DMS 273 (cell line): ENCODE results near the gene IDH3G.
"Not testable (repeated sequence)": the region's sequence is repeated elsewhere in the genome, so short reads cannot be mapped to it uniquely, and the experiment has no call there.

Source experiments
- DNase-seq: peaks from one replicate; lab custom pipeline; 2025; ENCODE audit not compliant: unreplicated experiment; lab: John Stamatoyannopoulos, UW

The IDH3G gene

DNA sequence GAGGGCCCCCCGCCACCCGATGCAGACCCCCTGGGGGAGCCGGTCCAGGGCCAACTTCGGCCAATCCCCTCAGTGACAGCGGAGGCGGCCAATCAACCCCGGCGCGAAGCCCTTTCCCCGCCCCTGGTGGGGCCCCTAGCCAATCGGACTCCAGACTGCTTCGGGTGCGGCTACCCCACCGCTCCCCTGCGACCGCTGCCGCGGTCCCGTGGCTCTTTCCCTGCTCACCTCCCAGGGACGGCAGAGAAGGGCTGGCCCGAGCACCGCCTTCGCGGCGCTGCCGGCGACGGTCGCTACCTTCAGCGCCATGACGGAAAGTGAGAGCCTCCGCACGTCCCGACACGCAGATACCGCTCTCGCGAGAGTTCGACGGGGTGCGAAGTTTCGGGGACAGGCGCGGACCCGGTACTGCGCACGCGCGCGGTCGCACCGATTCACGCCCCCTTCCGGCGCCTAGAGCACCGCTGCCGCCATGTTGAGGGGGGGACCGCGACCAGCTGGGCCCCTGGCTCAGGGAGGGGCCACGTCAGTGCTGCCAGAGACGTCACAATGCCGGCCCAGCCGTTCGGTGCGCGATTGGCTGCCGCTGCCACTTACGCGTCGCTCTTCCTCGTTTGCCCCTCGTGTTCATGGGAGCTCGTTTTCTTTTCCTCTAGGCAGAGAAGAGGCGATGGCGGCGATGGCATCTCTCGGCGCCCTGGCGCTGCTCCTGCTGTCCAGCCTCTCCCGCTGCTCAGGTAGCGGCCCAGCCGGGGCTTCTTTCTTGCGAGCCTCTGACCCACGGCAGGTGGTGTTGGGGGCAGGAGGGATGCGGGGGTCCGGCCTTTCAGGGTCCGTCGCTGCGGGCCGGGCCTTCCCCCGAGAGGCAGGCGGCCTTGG is at the start of gene IDH3G, which contains the start of gene SSR4:
IDH3G (minus strand) TSS at position 358 of the 879 bp plus-strand sequence; CDS start at position 309, 49 bp downstream.
SSR4 (plus strand) TSS at position 651 of the 879 bp plus-strand sequence; CDS start at position 671, 20 bp downstream.
- peak; percentile 98 for DNase-seq

- no peak for DNase-seq
Observed at GRCh38 chrX:153836921-153837320, 42.7 kb upstream of the IDH3G start.

- no peak for DNase-seq
Observed at GRCh38 chrX:153832728-153833127, 38.6 kb upstream of the IDH3G start.

GRCh38 chrX:153831429-153832150 is 37.4 kb upstream of the IDH3G start:
- no peak for DNase-seq

- DNase-seq = peak; percentile 64
Observed at GRCh38 chrX:153830640-153831428, 36.7 kb upstream of the IDH3G start.

- peak; percentile 65 for DNase-seq
Observed at GRCh38 chrX:153829799-153830639, 35.8 kb upstream of the IDH3G start, which contains the start of gene PDZD4. Gene PDZD4 (minus strand): TSS chrX:153830544. CDS start chrX:153830298, 246 bp downstream.

DNA sequence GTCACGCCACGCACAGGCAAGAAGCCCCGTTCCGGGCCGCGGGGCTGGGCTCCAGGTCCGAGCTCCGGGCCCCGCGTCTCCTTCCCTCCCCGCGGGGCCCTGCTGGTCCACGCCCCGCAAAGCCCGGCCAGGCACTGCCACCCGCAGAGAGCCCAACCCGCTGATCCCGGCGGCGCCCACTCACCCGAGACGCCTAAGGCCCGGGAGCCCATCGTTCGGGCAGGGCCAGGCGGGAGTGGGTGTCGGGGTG is 35.3 kb upstream of the IDH3G start:
- no peak for DNase-seq

DNA sequence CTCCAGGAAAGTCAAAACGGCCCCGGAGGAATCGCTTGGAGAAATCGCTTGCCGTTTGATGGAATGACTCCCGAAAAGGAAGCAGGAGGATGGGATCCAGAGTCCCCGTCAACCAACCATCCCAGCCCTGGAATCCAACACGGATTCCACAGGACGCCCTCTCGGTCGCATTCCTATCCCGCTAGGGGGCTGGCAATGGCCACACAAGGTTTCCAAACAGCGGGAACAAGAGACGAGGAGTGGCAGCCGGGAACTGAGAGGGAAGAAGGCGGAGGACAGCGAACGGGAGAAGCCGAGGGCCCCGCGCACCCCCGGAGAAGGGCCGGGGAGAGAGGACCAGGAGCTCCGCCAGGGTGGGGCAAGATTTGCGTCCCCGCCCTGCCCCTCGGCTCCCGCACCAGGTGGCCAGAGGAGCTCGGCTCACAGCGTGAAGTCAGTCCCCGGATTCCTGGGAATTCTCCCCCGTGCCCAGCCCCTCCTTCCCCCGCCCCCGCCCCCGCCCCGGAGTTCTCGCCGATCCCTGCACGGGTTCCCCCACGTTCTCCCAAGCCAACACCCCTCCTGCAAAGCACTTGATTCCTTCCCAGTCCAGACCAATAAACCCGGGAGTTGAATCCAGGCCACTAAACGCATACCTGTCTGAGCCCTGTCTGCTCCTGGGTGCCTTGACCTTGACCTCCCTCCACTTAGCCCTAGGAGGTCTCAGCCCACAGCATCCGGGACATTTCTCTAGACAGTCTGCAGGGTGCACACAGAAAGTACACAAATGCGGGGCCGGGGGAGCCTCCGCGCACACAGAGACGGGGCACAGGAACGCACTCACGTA is 34.8 kb upstream of the IDH3G start:
- DNase-seq = peak; percentile 64

GRCh38 chrX:153828308-153828707 is 34.1 kb upstream of the IDH3G start:
- DNase-seq = no peak

- DNase-seq = no peak
Observed at GRCh38 chrX:153827903-153828302, 33.7 kb upstream of the IDH3G start.

- DNase-seq = no peak
Observed at GRCh38 chrX:153827016-153827415, 32.8 kb upstream of the IDH3G start.

DNA sequence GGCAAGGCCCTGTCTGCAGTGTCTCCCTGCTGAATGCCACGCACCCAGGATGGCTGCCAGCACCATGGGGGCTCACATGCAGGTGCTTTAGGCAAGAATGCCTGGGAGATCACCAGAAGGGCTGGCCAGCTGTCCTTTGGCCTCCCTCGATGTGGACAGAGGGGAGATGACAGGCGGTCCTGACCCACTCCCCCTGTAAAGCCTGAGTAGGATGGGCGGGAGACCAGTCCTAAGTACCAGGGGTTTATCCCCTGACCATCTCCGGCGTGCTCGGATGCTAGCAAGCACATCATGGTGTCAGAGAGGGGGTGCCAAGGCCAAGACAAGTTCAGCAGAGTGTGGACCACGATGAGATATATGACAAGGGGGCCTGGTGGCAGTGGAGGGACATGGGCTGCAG is 30.9 kb upstream of the IDH3G start:
- DNase-seq = no peak

DNA sequence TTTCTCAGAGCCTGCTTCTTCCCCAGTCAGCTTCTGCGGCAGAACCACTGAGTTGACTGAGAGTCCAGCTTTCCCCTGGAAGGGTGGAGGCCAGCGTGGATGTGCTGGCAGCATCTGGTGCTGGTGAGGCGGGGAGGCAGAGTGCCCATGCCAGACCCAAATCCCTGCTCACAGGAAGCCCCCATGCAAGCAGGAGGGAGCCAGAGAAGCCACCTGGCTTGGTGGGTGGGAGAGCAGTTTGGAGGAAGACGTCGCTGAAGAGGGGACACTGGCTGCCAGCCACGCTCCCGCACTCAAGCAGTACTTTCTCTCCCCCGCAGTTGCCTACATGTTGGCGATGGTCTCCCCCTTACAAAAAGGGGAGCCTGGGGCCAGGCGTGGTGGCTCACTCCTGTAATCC is 30.2 kb upstream of the IDH3G start:
- no peak for DNase-seq

- DNase-seq = no peak
Observed at GRCh38 chrX:153821066-153821465, 26.9 kb upstream of the IDH3G start.

DNA sequence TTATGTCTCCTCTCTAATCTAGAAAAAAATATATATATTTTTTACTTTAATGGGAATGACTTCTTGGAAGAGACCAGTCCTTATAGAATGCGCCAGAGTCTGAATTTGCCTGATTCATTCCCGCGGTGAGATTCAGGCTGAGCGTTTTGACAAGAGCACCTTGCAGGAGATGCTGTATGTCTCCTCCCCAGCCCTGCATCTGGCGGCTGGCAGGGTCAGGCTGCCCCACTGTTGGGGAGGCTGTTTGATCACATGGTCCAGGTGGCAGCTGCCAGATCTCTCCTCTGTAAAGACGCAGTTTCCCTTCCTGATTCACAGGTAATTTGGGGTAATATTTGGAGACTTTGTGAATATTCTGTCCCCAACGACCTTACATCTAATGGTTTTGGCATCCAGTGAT is 26.4 kb upstream of the IDH3G start:
- DNase-seq = peak; percentile 68

- DNase-seq = no peak
Observed at GRCh38 chrX:153819384-153820040, 25.3 kb upstream of the IDH3G start.

GRCh38 chrX:153818571-153819383 is 24.6 kb upstream of the IDH3G start:
- no peak for DNase-seq

DNA sequence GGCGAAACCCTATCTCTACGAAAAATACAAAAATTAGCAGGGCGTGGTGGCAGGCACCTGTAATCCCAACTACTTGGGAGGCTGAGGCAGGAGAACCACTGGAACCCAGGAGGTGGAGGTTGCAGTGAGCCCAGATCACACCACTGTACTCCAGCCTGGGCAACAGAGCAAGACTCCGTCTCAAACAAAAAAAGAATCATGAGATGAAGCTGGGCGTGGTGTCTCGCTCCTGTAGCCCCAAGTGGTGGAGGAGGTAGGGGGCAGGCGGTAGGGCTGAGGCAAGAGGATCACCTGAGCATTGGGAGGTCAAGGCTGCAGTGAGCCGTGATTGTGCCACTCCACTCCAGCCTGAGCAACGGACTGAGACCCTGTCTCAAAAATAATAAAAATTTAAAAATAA is 23.9 kb upstream of the IDH3G start:
- not testable (repeated sequence) for DNase-seq
